T-helper 2 cell treated with Interferon-gamma antibody and Interleukin-4, amounts not matched to agents 5 μg/mL and 100 μg/mL, for 36 hours (primary cell): Measurements from ENCODE around the gene PXDN.
"Not testable (repeated sequence)": the region's sequence is repeated elsewhere in the genome, so short reads cannot be mapped to it uniquely, and the experiment has no call there.

ENCODE experiments used
- DNase-seq: peaks from one replicate; pipeline ENCODE4 v3.0.0; 2021; ENCODE audit warnings: low spot score
- H3K27ac Mint-ChIP-seq: one replicate; pipeline ENCODE4 v1.8.0; 2021; ENCODE audit warnings: mild to moderate bottlenecking, mixed read lengths
- H3K27me3 Mint-ChIP-seq: one replicate; pipeline ENCODE4 v1.8.0; 2021; ENCODE audit warnings: low read depth, mixed read lengths
- H3K36me3 Mint-ChIP-seq: one replicate; pipeline ENCODE4 v1.8.0; 2021; ENCODE audit warnings: low read depth, mixed read lengths
- H3K4me1 Mint-ChIP-seq: one replicate; pipeline ENCODE4 v1.8.0; 2021; ENCODE audit warnings: low read depth, mixed read lengths
- H3K4me3 Mint-ChIP-seq: one replicate; pipeline ENCODE4 v1.8.0; 2022; ENCODE audit warnings: mild to moderate bottlenecking, moderate library complexity, mixed read lengths
- H3K9me3 Mint-ChIP-seq: one replicate; pipeline ENCODE4 v1.8.0; 2021; ENCODE audit warnings: mixed read lengths

PXDN gene

GRCh38 chr2:1731963-1732768 is 12.1 kb downstream of the PXDN start:
- no peaks in the 10 kb centered on the region for H3K36me3 Mint-ChIP-seq
- no peaks in the 10 kb centered on the region for H3K27me3 Mint-ChIP-seq
- H3K9me3 Mint-ChIP-seq: no peaks in the 10 kb centered on the region
- H3K27ac Mint-ChIP-seq: no peak overlapping the region
- no peaks in the 10 kb centered on the region for H3K4me1 Mint-ChIP-seq
- DNase-seq: no peak
- H3K4me3 Mint-ChIP-seq: no peak overlapping the region

GRCh38 chr2:1731447-1731962 is 12.8 kb downstream of the PXDN start:
- no peaks in the 10 kb centered on the region for H3K27me3 Mint-ChIP-seq
- DNase-seq: no peak

DNA sequence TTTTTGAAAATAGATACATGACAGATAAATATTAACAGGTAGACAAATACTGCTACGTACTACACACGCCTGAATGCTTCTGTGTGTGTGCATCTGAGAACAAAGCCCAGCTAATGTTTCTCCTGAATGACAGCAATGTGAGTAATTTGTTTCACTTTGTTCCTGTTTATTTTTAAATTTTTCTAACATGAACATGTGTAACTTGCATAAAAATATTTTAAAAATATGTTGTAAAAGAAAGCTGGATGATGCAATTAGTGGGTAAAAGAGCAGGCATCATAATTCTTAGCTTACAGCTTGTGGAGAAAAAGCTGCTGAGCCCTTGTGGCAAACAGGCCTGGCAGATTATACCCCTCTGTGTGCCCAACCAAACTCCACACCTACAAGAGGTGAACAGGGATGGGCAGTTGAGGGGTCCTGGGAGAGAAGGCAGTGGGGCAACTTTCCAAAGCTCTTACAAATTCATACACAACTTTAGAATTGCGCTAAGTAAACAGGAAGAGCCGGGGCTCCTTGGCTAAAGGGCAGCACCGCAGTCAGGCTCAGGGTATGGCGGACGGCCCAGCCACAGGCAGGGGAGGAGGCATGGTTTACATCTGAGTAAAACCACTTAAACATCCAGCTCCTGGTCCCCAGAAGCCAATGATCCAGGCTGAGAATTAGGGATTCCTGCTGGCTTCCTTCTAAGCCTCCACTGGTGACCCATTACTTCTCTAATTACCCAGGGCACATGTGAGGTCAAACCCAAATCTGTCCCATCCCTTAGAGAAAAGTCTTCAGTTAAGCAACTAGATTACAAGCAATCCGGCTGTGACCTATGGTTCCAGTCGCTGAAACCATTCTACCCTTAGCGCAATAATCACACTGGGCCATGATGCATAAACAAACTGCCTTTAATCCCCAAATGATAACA is 14.0 kb downstream of the PXDN start:
- Mint-ChIP-seq H3K36me3 (no peaks in the 10 kb centered on the region), H3K4me3 (no peak overlapping the region), H3K27me3 (no peaks in the 10 kb centered on the region), H3K4me1 (no peaks in the 10 kb centered on the region), H3K9me3 (no peaks in the 10 kb centered on the region), H3K27ac (no peak overlapping the region)
- no peak for DNase-seq

More at GRCh38 chr2:1731447-1731962, 12.8 kb downstream of the PXDN start:
- no peak overlapping the region for H3K27ac Mint-ChIP-seq
- H3K9me3 Mint-ChIP-seq: no peaks in the 10 kb centered on the region
- no peaks in the 10 kb centered on the region for H3K36me3 Mint-ChIP-seq
- no peak overlapping the region for H3K4me3 Mint-ChIP-seq
- H3K4me1 Mint-ChIP-seq: no peaks in the 10 kb centered on the region

GRCh38 chr2:1729242-1729641 is 15.1 kb downstream of the PXDN start:
- no peaks in the 10 kb centered on the region for H3K9me3 Mint-ChIP-seq
- H3K4me3 Mint-ChIP-seq: no peak overlapping the region
- DNase-seq: no peak
- H3K4me1 Mint-ChIP-seq: no peaks in the 10 kb centered on the region
- H3K27me3 Mint-ChIP-seq: no peaks in the 10 kb centered on the region
- no peak overlapping the region for H3K27ac Mint-ChIP-seq
- H3K36me3 Mint-ChIP-seq: no peaks in the 10 kb centered on the region

- no peak overlapping the region for H3K27ac Mint-ChIP-seq
- no peak for DNase-seq
- H3K4me3 Mint-ChIP-seq: no peak overlapping the region
- H3K27me3 Mint-ChIP-seq: no peaks in the 10 kb centered on the region
- no peaks in the 10 kb centered on the region for H3K9me3 Mint-ChIP-seq
- no peaks in the 10 kb centered on the region for H3K36me3 Mint-ChIP-seq
- no peaks in the 10 kb centered on the region for H3K4me1 Mint-ChIP-seq
Measured at GRCh38 chr2:1728821-1729220, 15.5 kb downstream of the PXDN start.

GRCh38 chr2:1727796-1728474 is 16.4 kb downstream of the PXDN start:
- Mint-ChIP-seq H3K9me3 (no peaks in the 10 kb centered on the region), H3K27ac (no peak overlapping the region), H3K27me3 (no peaks in the 10 kb centered on the region), H3K36me3 (no peaks in the 10 kb centered on the region), H3K4me3 (no peak overlapping the region), H3K4me1 (no peaks in the 10 kb centered on the region)
- no peak for DNase-seq

DNA sequence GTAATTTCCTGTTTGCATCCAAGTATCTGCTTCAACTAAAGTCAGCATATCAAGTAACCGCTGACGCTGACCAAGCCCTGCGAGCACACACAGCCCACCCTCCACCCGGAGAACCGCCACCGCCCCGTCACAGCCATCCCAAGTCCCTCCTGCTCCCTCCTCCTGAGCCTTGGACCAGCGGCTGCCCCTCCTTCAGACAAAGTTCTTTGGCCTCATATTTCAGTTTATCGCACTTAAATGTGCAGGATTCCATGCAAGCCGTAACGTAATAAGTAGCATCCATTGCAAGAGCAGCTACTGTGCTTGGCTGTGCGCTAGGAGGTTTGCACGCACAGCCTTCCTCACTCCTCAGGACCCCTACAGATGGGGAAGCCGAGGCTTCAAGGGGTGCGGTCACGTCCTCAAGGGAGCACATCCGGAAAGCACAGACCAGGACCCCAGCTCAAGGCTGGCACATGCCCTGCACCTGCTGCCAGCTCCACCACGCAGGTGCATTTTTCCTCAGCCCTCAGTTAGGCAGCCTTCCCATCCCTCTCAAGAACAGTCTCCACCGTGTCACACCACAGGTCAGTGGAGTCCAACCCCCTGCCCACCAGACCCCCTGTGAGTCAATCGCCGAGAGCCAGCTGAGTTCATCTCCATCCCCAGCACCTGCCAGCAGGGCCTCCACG is 17.1 kb downstream of the PXDN start:
- H3K27ac Mint-ChIP-seq: no peak overlapping the region
- H3K4me1 Mint-ChIP-seq: no peaks in the 10 kb centered on the region
- no peak overlapping the region for H3K4me3 Mint-ChIP-seq
- DNase-seq: no peak
- no peaks in the 10 kb centered on the region for H3K27me3 Mint-ChIP-seq
- H3K36me3 Mint-ChIP-seq: no peaks in the 10 kb centered on the region
- no peaks in the 10 kb centered on the region for H3K9me3 Mint-ChIP-seq

- Mint-ChIP-seq H3K4me3 (no peak overlapping the region), H3K27ac (no peak overlapping the region), H3K9me3 (no peaks in the 10 kb centered on the region), H3K4me1 (no peaks in the 10 kb centered on the region), H3K27me3 (no peaks in the 10 kb centered on the region), H3K36me3 (no peaks in the 10 kb centered on the region)
- DNase-seq: no peak
Measured at GRCh38 chr2:1726558-1726957, 17.8 kb downstream of the PXDN start.

GRCh38 chr2:1724351-1724750 is 20.0 kb downstream of the PXDN start:
- H3K4me3 Mint-ChIP-seq, DNase-seq, H3K36me3 Mint-ChIP-seq, H3K27ac Mint-ChIP-seq, H3K9me3 Mint-ChIP-seq, H3K27me3 Mint-ChIP-seq, H3K4me1 Mint-ChIP-seq: not testable (repeated sequence)

- Mint-ChIP-seq H3K4me3 (no peak overlapping the region), H3K27me3 (no peaks in the 10 kb centered on the region), H3K9me3 (no peaks in the 10 kb centered on the region), H3K4me1 (no peaks in the 10 kb centered on the region), H3K36me3 (no peaks in the 10 kb centered on the region), H3K27ac (no peak overlapping the region)
- DNase-seq: no peak
Measured at GRCh38 chr2:1723397-1724042, 20.8 kb downstream of the PXDN start.

GRCh38 chr2:1722692-1723091 is 21.6 kb downstream of the PXDN start:
- H3K27ac Mint-ChIP-seq: no peak overlapping the region
- H3K36me3 Mint-ChIP-seq: no peaks in the 10 kb centered on the region
- no peaks in the 10 kb centered on the region for H3K9me3 Mint-ChIP-seq
- H3K27me3 Mint-ChIP-seq: no peaks in the 10 kb centered on the region
- no peak for DNase-seq
- H3K4me3 Mint-ChIP-seq: no peak overlapping the region
- no peaks in the 10 kb centered on the region for H3K4me1 Mint-ChIP-seq

- H3K36me3 Mint-ChIP-seq: no peaks in the 10 kb centered on the region
- H3K27ac Mint-ChIP-seq: no peak overlapping the region
- DNase-seq: no peak
- no peak overlapping the region for H3K4me3 Mint-ChIP-seq
- no peaks in the 10 kb centered on the region for H3K9me3 Mint-ChIP-seq
- no peaks in the 10 kb centered on the region for H3K4me1 Mint-ChIP-seq
- no peaks in the 10 kb centered on the region for H3K27me3 Mint-ChIP-seq
Measured at GRCh38 chr2:1721706-1722646, 22.3 kb downstream of the PXDN start.
